ENCODE results near the gene RNF25.

The RNF25 gene

DNA sequence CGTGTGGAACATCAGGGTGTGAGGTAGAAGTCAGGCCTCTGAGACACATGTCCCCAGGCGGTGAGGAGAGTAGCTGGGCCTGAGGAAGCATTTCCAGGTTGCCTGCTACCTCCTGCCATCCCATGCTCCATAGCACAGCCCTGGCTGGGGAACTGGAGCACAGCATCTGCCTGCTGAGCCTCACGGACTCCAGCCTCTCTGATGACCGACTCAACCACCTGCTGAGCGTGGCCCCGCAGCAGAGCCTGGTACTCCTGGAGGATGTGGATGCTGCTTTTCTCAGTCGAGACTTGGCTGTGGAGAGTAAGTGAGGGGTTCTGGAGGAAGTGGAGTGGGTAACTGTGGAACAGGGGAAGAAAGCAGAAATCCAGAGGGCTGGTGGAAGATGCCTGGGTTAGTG, 9.4 kb downstream of the RNF25 start:
- H3K36me3 ChIP-seq, result peaks cover 55% of the 10 kb centered on the region
- no peak overlapping the region for H3K27ac ChIP-seq
- TF ChIP-seq, protein P1, sequence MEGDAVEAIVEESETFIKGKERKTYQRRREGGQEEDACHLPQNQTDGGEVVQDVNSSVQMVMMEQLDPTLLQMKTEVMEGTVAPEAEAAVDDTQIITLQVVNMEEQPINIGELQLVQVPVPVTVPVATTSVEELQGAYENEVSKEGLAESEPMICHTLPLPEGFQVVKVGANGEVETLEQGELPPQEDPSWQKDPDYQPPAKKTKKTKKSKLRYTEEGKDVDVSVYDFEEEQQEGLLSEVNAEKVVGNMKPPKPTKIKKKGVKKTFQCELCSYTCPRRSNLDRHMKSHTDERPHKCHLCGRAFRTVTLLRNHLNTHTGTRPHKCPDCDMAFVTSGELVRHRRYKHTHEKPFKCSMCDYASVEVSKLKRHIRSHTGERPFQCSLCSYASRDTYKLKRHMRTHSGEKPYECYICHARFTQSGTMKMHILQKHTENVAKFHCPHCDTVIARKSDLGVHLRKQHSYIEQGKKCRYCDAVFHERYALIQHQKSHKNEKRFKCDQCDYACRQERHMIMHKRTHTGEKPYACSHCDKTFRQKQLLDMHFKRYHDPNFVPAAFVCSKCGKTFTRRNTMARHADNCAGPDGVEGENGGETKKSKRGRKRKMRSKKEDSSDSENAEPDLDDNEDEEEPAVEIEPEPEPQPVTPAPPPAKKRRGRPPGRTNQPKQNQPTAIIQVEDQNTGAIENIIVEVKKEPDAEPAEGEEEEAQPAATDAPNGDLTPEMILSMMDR (IDR thresholded peaks at IDR 0.05), result no peak

DNA sequence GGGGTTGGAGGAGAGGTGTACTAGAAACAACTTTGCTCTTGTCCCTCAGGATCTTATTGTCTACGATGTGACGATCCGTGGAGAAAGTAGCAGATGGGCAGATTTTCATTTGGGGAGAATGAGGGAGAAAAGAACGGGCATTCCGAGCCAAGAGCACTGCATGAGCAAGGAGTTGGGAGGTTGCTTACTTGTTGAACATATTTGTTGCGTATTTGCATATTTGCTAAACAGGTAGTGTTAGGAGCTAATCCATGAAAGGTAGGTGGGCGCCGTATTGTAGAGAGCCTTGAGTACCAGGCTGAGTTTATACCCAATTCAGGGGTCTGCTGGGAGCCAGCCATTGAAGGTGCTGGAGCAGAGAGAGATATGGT, 11.8 kb downstream of the RNF25 start:
- H3K27me3 ChIP-seq, result no peaks in the 10 kb centered on the region
- peaks cover 47% of the 10 kb centered on the region for H3K36me3 ChIP-seq
- no peaks in the 10 kb centered on the region for H3K9me3 ChIP-seq
- peaks cover 24% of the 10 kb centered on the region in 2 experiments for H3K4me1 ChIP-seq (ENCODE audit: control insufficient read depth in 1 of 2, insufficient read depth in 1 of 2, low read depth in 1 of 2, low read length in 1 of 2)
- TF ChIP-seq, protein P1 (IDR thresholded peaks at IDR 0.05), result no peak
- peak overlapping the region; percentile 79 for H3K4me3 ChIP-seq (ENCODE audit: low read depth in 1 of 2, low read length in 1 of 2)
- H3K27ac ChIP-seq, result peak overlapping the region; percentile 78

More for the DNA sequence above, 9.4 kb downstream of the RNF25 start:
- Histone ChIP-seq H3K27me3 (no peaks in the 10 kb centered on the region), H3K4me3 (ENCODE audit: low read depth in 1 of 2, low read length in 1 of 2) (no peak overlapping the region), H3K9me3 (no peaks in the 10 kb centered on the region), H3K4me1 (ENCODE audit: control insufficient read depth in 1 of 2, insufficient read depth in 1 of 2, low read depth in 1 of 2, low read length in 1 of 2) (peaks cover 15 to 17% of the 10 kb centered on the region in 2 experiments)

DNA sequence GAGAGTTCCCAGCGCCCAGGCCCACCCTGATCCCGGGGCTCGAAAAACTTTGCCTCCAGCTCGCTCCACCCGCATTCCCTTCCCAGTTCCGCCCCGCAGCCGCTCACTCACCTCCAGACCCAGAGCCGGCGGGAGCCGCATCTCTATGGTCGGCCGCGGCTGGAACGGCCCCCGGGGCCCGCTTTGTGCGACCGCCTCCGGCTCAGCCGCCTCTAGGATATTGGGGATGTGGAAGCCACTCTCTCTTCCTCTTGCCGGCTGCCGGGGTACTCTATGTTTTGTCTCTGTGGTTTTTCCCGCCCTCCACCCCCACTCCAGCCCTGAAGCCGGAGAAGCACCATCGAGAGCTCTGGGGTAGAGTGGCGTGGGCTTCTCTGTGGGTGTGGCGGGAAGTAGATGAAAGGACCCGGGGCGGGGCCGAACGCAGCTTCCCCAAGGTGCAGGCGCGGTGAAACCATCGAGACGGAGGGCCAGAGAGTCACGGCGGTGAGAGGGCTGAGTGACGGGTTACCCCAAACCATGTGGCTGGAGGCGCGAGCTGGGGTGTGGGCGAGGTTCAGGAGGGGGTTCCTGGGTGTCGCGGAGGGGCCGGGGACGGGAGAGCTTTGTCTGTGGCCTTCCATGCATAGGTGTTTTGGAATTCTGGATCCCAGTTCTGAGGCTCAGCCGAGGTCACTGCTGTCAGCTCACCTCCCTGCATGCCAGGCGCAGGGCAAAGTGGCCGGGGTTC, 12.4 kb downstream of the RNF25 start, which contains the start of the genes BCS1L and ZNF142:
BCS1L (plus strand) TSS at position 426 of the 730 bp plus-strand sequence. CDS start 1,305 bp downstream, outside the sequence.
ZNF142 (minus strand) TSS at position 366 of the 730 bp plus-strand sequence. CDS start 3,194 bp downstream, outside the sequence.
- peaks cover 24 to 26% of the 10 kb centered on the region in 2 experiments for H3K4me1 ChIP-seq (ENCODE audit: control insufficient read depth in 1 of 2, insufficient read depth in 1 of 2, low read depth in 1 of 2, low read length in 1 of 2)
- H3K27me3 ChIP-seq, result no peaks in the 10 kb centered on the region
- peak within 1 kb of the TSS; percentile 78 for H3K27ac ChIP-seq
- peaks cover 46% of the 10 kb centered on the region for H3K36me3 ChIP-seq
- TF ChIP-seq, protein P1 (IDR thresholded peaks at IDR 0.05), result no peak
- H3K4me3 ChIP-seq (ENCODE audit: low read depth in 1 of 2, low read length in 1 of 2), result peak within 1 kb of the TSS; percentile 79
- H3K9me3 ChIP-seq, result no peaks in the 10 kb centered on the region

DNA sequence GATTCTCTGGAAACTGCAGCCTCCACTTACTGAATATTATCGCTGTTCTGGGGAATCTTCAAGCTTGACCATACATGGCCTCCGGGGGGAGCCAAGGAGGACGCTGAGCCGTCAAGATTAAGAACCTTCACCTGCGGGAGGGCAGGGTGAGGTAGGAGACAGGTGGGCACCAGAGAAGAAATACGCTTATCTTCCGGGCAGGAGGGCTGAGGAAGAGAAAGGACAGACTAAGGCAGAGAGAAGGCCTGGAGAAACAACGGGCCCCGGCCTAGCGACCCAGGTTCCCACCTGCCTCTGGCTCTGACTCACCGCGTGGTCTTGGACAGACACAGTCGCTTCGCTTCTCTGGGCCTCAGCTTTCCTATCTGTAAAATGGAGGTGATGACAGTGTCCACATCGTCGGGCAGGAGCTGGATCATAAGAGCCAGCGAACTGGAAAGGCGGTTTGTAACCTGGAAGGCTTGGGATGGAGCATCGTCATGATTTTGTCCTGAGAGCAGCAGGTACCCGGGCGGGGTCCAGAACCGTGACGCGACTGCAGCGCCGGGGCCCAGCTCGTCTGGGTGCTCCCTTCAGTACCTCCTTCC, 13.0 kb downstream of the RNF25 start:
- Histone ChIP-seq H3K9me3 (no peaks in the 10 kb centered on the region), H3K36me3 (peaks cover 44% of the 10 kb centered on the region), H3K27me3 (no peaks in the 10 kb centered on the region), H3K4me1 (ENCODE audit: control insufficient read depth in 1 of 2, insufficient read depth in 1 of 2, low read depth in 1 of 2, low read length in 1 of 2) (peaks cover 24 to 26% of the 10 kb centered on the region in 2 experiments), H3K27ac (peak overlapping the region; percentile 78), H3K4me3 (ENCODE audit: low read depth in 1 of 2, low read length in 1 of 2) (peak overlapping the region; percentile 79)
- TF ChIP-seq, protein P1 (IDR thresholded peaks at IDR 0.05), result no peak

DNA sequence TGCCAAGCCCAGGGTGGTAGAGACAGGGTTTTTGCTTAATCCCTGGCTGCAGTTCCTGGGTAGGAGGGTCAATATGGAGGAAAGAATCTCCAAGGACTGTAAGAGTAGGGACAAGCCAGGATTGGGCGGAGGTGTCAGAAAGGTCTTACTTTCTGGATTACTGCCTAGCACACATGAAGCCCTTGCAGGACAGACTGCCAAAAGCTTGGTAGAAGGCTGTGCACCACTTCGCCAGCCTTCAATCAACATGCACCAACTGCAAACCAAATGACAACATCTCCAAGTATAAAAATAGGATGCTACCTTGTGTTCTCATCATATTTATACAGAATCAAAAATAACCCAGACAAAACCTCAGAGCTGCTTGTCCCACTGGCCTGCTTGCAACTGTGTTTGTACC, 16.1 kb downstream of the RNF25 start:
- TF ChIP-seq, protein P1 (IDR thresholded peaks at IDR 0.05), result no peak
- H3K4me3 ChIP-seq (ENCODE audit: low read depth in 1 of 2, low read length in 1 of 2), result no peak overlapping the region
- no peaks in the 10 kb centered on the region for H3K27me3 ChIP-seq
- H3K36me3 ChIP-seq, result peaks cover 52% of the 10 kb centered on the region
- H3K27ac ChIP-seq, result no peak overlapping the region
- peaks cover 24 to 26% of the 10 kb centered on the region in 2 experiments for H3K4me1 ChIP-seq (ENCODE audit: control insufficient read depth in 1 of 2, insufficient read depth in 1 of 2, low read depth in 1 of 2, low read length in 1 of 2)
- H3K9me3 ChIP-seq, result no peaks in the 10 kb centered on the region
